K562 (cell line): ENCODE results near the gene CENPX. TPM values are rescaled to one million over a fixed set of nuclear protein-coding genes. Genes with fewer than 3 reads are reported as not detected.

Source experiments
- ATAC-seq: fragments of 200-7000 bp; cut with Tn5 transposase; 3 replicates; pipeline ENCODE4 v1.9.1; 2020; ENCODE audit warnings: moderate library complexity
- BruUV-seq: library from RNA; stranded (reverse); fragments of 400-500 nt; replicated peaks from 2 replicates; lab custom pipeline; 2021; lab: Mats Ljungman, UMichigan
- CTCF ChIA-PET: fragments of 300-600 bp; formaldehyde crosslinking; extraction: SDS; loops from one replicate; lab custom pipeline; 2021; ENCODE audit warnings: low intra/inter-chr PET ratio; lab: Yijun Ruan, JAX
- POLR2A ChIA-PET: fragments of 300-600, 350-650 bp; sonication (Branson Sonifier 250); formaldehyde crosslinking; extraction: SDS; loops from one replicate; lab custom pipeline; 2021; ENCODE audit warnings: antibody characterized with exemption, inconsistent platforms; lab: Yijun Ruan, JAX
- DNase-seq, 4 experiments: peaks; one replicate each; pipeline versions ENCODE4 v3.0.0 to v3.0.0-alpha.2; 2011 to 2018; ENCODE audit warnings: low spot score in 3 of 4, mixed read lengths in 3 of 4; ENCODE audit errors: extremely low read depth in 1 of 4
- FAIRE-seq: peaks from 2 replicates; lab custom pipeline; 2011; peaks lifted over from hg19 to GRCh38; lab: Jason Lieb, UNC
- H2AFZ ChIP-seq: 2 replicates; pipeline ENCODE4 v1.6.0; 2011; ENCODE audit warnings: low read depth, low read length, control low read depth, inconsistent platforms
- H3K27ac ChIP-seq: fragments of 200-600 bp; 3 replicates; pipeline ENCODE4 v1.8.0; 2011; ENCODE audit warnings: low read depth, mild to moderate bottlenecking, control low read depth, inconsistent platforms, low read length, moderate library complexity, mixed read lengths; ENCODE audit errors: extremely low read depth
- H3K27me3 ChIP-seq, 2 experiments: fragments of 300-600 bp in 1 of 2; 2 replicates in 1 of 2; 3 replicates in 1 of 2; pipeline versions ENCODE4 v1.6.0 to v1.8.0; 2011; ENCODE audit warnings: inconsistent platforms in 2 of 2, low read length in 2 of 2, mild to moderate bottlenecking in 1 of 2, mixed read lengths in 1 of 2, moderate library complexity in 1 of 2; ENCODE audit not compliant: control insufficient read depth in 2 of 2, insufficient read depth in 2 of 2
- H3K36me3 ChIP-seq: fragments of 300-600 bp; 3 replicates; pipeline ENCODE4 v1.8.0; 2011; ENCODE audit warnings: mild to moderate bottlenecking, low read length, inconsistent platforms; ENCODE audit not compliant: control insufficient read depth, insufficient read depth
- H3K4me1 ChIP-seq, 2 experiments: fragments of 200-600 bp in 1 of 2; replicated peaks in 1 of 2; 2 replicates in 1 of 2; 3 replicates in 1 of 2; pipeline versions ENCODE4 v1.5.1 to v1.8.0; 2011; ENCODE audit warnings: inconsistent platforms in 2 of 2, low read length in 2 of 2, mild to moderate bottlenecking in 1 of 2, mixed read lengths in 1 of 2, moderate library complexity in 1 of 2; ENCODE audit not compliant: control insufficient read depth in 2 of 2, insufficient read depth in 2 of 2
- H3K4me2 ChIP-seq: 2 replicates; pipeline ENCODE4 v1.6.1; 2011; ENCODE audit warnings: low read length, control low read depth, inconsistent platforms, mixed read lengths; ENCODE audit not compliant: insufficient read depth
- H3K4me3 ChIP-seq: fragments of 200-600 bp; sonication (generic), shearing (Covaris generic); 2 replicates; pipeline ENCODE4 v1.5.1; 2016; ENCODE audit warnings: control low read depth, inconsistent platforms
- H3K79me2 ChIP-seq: fragments of 200-600 bp; 3 replicates; pipeline ENCODE4 v1.8.0; 2011; ENCODE audit warnings: low read length, inconsistent platforms; ENCODE audit not compliant: control insufficient read depth, insufficient read depth
- H3K9ac ChIP-seq, 2 experiments: 2 replicates each; pipeline versions ENCODE4 v1.6.0 to v1.6.1; 2011; ENCODE audit warnings: low read depth in 2 of 2, low read length in 2 of 2, control low read depth in 1 of 2, inconsistent platforms in 1 of 2, mild to moderate bottlenecking in 1 of 2, mixed read lengths in 1 of 2; ENCODE audit not compliant: insufficient read depth in 1 of 2
- H3K9me1 ChIP-seq: one replicate; pipeline ENCODE4 v1.6.0; 2011; ENCODE audit warnings: inconsistent platforms, mild to moderate bottlenecking, low read length, moderate library complexity; ENCODE audit not compliant: control insufficient read depth, insufficient read depth
- H3K9me3 ChIP-seq: replicated peaks from 2 replicates; pipeline ENCODE4 v1.5.1; 2011; ENCODE audit warnings: low read depth, low read length, inconsistent platforms; ENCODE audit not compliant: control insufficient read depth, insufficient read depth
- H4K20me1 ChIP-seq: replicated peaks from 2 replicates; pipeline ENCODE4 v1.6.1; 2011; ENCODE audit warnings: low read length, inconsistent platforms, mixed read lengths; ENCODE audit not compliant: control insufficient read depth, insufficient read depth
- CHD1 ChIP-seq: fragments of 200-600 bp; sonication (generic); IDR thresholded peaks from one replicate; pipeline ENCODE4 v1.6.1; 2012; ENCODE audit warnings: mild to moderate bottlenecking, moderate library complexity, low read length, inconsistent platforms
- E2F3 ChIP-seq: fragments of 250-450 bp; sonication (Bioruptor Pico); IDR thresholded peaks from 2 replicates; pipeline ENCODE4 v1.4.0; 2020; ENCODE audit warnings: mild to moderate bottlenecking
- GATA2 ChIP-seq: sonication (generic); formaldehyde crosslinking; IDR thresholded peaks from 2 replicates; pipeline ENCODE4 v1.4.0; 2020; ENCODE audit warnings: mild to moderate bottlenecking, missing genetic modification reagents
- HNRNPLL ChIP-seq: fragments of 200-400 bp; formaldehyde crosslinking; IDR thresholded peaks from 2 replicates; pipeline ENCODE4 v1.6.1; 2017; ENCODE audit warnings: low read length, low read depth, mild to moderate bottlenecking; ENCODE audit not compliant: poor library complexity, severe bottlenecking
- NFYB ChIP-seq: IDR thresholded peaks from 2 replicates; pipeline ENCODE4 v1.6.1; 2011; ENCODE audit warnings: mild to moderate bottlenecking, moderate library complexity; ENCODE audit not compliant: insufficient read length; ENCODE audit errors: extremely low read depth
- PCBP1 ChIP-seq: fragments of 200-400 bp; formaldehyde crosslinking; IDR thresholded peaks from 2 replicates; pipeline ENCODE4 v1.6.1; 2018; ENCODE audit warnings: mild to moderate bottlenecking, low read depth, low read length; ENCODE audit not compliant: poor library complexity, severe bottlenecking
- POLR2G ChIP-seq: fragments of 200-400 bp; formaldehyde crosslinking; IDR thresholded peaks from 2 replicates; pipeline ENCODE4 v1.6.1; 2017; ENCODE audit warnings: low read depth, mild to moderate bottlenecking, antibody characterized with exemption, low read length, moderate library complexity
- RBFOX2 ChIP-seq: fragments of 200-400 bp; formaldehyde crosslinking; IDR thresholded peaks from 2 replicates; pipeline ENCODE4 v1.6.1; 2017; ENCODE audit warnings: low read depth, mild to moderate bottlenecking, low read length, moderate library complexity
- RBM22 ChIP-seq: fragments of 200-400 bp; formaldehyde crosslinking; IDR thresholded peaks from 2 replicates; pipeline ENCODE4 v1.6.1; 2018; ENCODE audit warnings: low read length, low read depth; ENCODE audit not compliant: poor library complexity, severe bottlenecking
- RNF219 ChIP-seq: fragments of 250-450 bp; sonication (Bioruptor Pico); IDR thresholded peaks from 2 replicates; pipeline ENCODE4 v1.5.0; 2022; ENCODE audit warnings: mild to moderate bottlenecking
- WGBS: fragments of 100-300 bp; shearing (Covaris generic); methylation state at CpG from one replicate; pipeline ENCODE4 v1.1.6; 2016; ENCODE audit warnings: low coverage, mixed read lengths; ENCODE audit not compliant: insufficient coverage; ENCODE audit errors: missing lambda C conversion rate; 5-methylcytosine and 5-hydroxymethylcytosine counted together
- in situ Hi-C: fragments of 300-500 bp; cut with MboI; formaldehyde crosslinking; loops from 4 replicates; pipeline ENCODE4 v1.15.0; 2018; ENCODE audit warnings: inconsistent platforms, mixed read lengths
- intact Hi-C: fragments of 100-400 bp; cut with micrococcal nuclease; formaldehyde crosslinking; loops from 2 replicates; pipeline ENCODE4 v1.14.2; 2022
- polyA plus RNA-seq, 8 experiments: library from polyadenylated mRNA; depleted of rRNA in 4 of 8; stranded (reverse) in 5 of 8; unstranded in 3 of 8; fragments of >200 nt; fragmentation: Nextera tagmentation in 2 of 8; fragmentation: Illumina TruSeq in 1 of 8; extraction: Ambion mirVana in 2 of 8; extraction: Trizol in 1 of 8; gene quantifications; 2 replicates each; pipeline versions ENCODE4 v1.2.1 to v1.2.3, GENCODE V29; 2011 to 2014; ENCODE audit warnings: inconsistent platforms in 1 of 8, missing spikeins in 1 of 8
- total RNA-seq, 7 experiments: library from RNA; depleted of rRNA in 6 of 7; stranded (reverse); fragments of >200 nt in 6 of 7; fragmentation: Illumina TruSeq in 2 of 7; extraction: Trizol in 2 of 7; gene quantifications; 2 replicates each; pipeline versions ENCODE4 v1.2.1 to v1.2.3, GENCODE V29; 2011 to 2021; ENCODE audit warnings: low replicate concordance in 1 of 7

CENPX gene
- total and polyA plus RNA-seq, 9 of the 15 experiments (the other 6 are each of a cell fraction or from before 2014, with no cell fraction given), result 32.7 to 352 (median 127) TPM

- in situ Hi-C loops (no loop called here), intact Hi-C loops (no loop called here)
- ChIA-PET POLR2A (interaction anchor here (0.5 to 5.0 kb wide), 4 partner anchors 14 to 403 kb away, joined by 3 to 51 read pairs (median 3); partner anchors contain the start of gene DCXR), CTCF (interaction anchor here (6.6 kb wide), 1 partner anchor 59 kb away, joined by 103 read pairs; the partner anchor contains the start of gene NOTUM)
- TSS peak; percentile 33 for BruUV-seq
- FAIRE-seq, result no peak
- Histone ChIP-seq H3K9me1 (no peaks in the 10 kb centered on the region), H3K27ac (no peak overlapping the region), H3K4me3 (no peak overlapping the region), H3K9me3 (no peaks in the 10 kb centered on the region), H3K4me1 (peaks cover 14 to 90% of the 10 kb centered on the region in 2 experiments), H3K27me3 (no peaks in the 10 kb centered on the region), H3K4me2 (no peak overlapping the region), H4K20me1 (peaks cover 17% of the 10 kb centered on the region), H2AFZ (no peak overlapping the region), H3K36me3 (peaks cover 30% of the 10 kb centered on the region; the same call in 1 of the 3 replicates), H3K9ac (peak overlapping the region in 1 of 2 experiments; percentile 5; a peak in 1 of 4 replicates), H3K79me2 (peaks cover 36% of the 10 kb centered on the region)
- no peak for DNase-seq
- no peak for ATAC-seq
- 92% methylated on average over 30 of the region's 33 CpGs for WGBS
- TF ChIP-seq RBM22 (peak; percentile 51), E2F3 (CRISPR knock-in tag) (no peak), RBFOX2 (peak; percentile 49), CHD1 (no peak), PCBP1 (peak; percentile 45), RNF219 (CRISPR knock-in tag) (no peak), NFYB (no peak), GATA2 (CRISPR knock-in tag) (no peak), HNRNPLL (peak; percentile 16), POLR2G (peak; percentile 68)
These were observed 3.5 kb downstream of the CENPX start for GRCh38 chr17:82018989-82019689.
